T-cell (primary cell): Measurements from ENCODE around the gene GIMD1. TPM values are rescaled to one million over a fixed set of nuclear protein-coding genes. Genes with fewer than 3 reads are reported as not detected.

Experiments used
- total RNA-seq, 35 experiments: library from RNA in 6 of 35; stranded (reverse) in 6 of 35; fragments of 120-200 nt in 1 of 35; gene quantifications; one replicate each; pipeline versions ENCODE4 v1.2.1 to v1.2.4 and lab custom pipeline; 2013 to 2026

GIMD1 gene
- total RNA-seq, 5 donors from 2014 or later (not counting 1 experiment from before 2014, with no cell fraction given), result not detected

Other genes with a start within 250 kb of the GIMD1 start
- 10 to 100 TPM; 43.5 to 49.9 (median 48.1) TPM for gene TBCK, start 52.6 kb downstream of the GIMD1 start, total RNA-seq
- 10 to 100 TPM; 40.9 to 62.1 (median 45.5) TPM for gene AIMP1, start 52.2 kb downstream of the GIMD1 start, total RNA-seq